Adipocyte (in vitro differentiated cells): Measurements from ENCODE around the gene SPRN.

Experiments used
- DNase-seq: peaks from one replicate; pipeline ENCODE4 v3.0.0-alpha.2; 2015; ENCODE audit warnings: low read depth
- H3K27me3 ChIP-seq: replicated peaks from 2 replicates; pipeline ENCODE4 v1.7.0; 2013; ENCODE audit warnings: mild to moderate bottlenecking, low read length, moderate library complexity; ENCODE audit not compliant: control insufficient read depth, insufficient read depth
- H3K36me3 ChIP-seq: 2 replicates; pipeline ENCODE4 v1.7.0; 2013; ENCODE audit warnings: low read length, mild to moderate bottlenecking, moderate library complexity; ENCODE audit not compliant: control insufficient read depth, insufficient read depth, severe bottlenecking
- H3K4me1 ChIP-seq: 2 replicates; pipeline ENCODE4 v1.7.0; 2013; ENCODE audit warnings: mild to moderate bottlenecking, low read length, moderate library complexity; ENCODE audit not compliant: control insufficient read depth, insufficient read depth
- H3K4me3 ChIP-seq: 2 replicates; pipeline ENCODE4 v1.7.0; 2013; ENCODE audit warnings: mild to moderate bottlenecking, low read length, moderate library complexity
- H3K9ac ChIP-seq: 2 replicates; pipeline ENCODE4 v1.7.0; 2013; ENCODE audit warnings: mild to moderate bottlenecking, low read length, moderate library complexity
- H3K9me3 ChIP-seq: 2 replicates; pipeline ENCODE4 v1.7.0; 2013; ENCODE audit warnings: mild to moderate bottlenecking, low read length, moderate library complexity; ENCODE audit not compliant: control insufficient read depth

SPRN gene

DNA sequence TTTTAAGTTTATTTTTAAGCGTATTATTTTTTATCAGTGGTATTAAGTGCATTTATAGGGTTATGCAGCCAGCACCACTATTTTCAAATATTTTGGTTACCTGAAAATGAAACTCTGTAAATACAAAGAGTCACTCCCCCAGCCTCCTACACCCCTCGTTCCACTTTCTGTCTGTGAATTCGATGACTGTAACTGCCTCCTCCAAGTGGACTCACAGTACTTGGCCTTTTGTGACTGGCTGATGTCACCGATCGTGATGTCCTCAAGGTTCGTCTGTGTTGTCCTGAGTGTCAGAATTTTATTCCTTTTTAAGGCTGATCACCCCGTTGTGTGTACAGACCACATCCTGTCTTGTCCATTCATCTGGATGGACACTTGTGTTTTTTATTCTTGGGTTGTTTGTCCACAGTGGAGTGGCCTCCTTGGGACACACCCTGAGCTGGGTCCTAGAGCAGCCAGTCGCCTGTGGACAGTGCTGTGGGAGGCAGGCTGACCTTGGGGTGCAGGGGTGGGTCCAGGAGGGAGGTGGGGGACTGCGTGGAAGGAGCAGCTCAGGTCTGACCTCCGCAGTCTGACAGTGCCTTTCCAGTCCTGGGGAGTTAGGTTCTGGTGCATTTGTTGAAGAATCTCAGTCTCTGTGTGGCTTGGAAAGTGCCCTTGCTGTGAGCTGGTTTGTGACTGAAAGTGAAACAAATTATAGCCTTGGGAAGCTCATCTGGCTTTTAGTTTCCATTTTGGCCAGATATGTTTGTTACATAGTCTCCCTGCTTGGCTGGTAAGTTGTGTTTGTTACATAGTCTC, 23.6 kb downstream of the SPRN start:
- Histone ChIP-seq H3K36me3 (peaks cover 70% of the 10 kb centered on the region), H3K4me1 (peaks cover 10% of the 10 kb centered on the region), H3K9me3 (no peaks in the 10 kb centered on the region), H3K27me3 (no peaks in the 10 kb centered on the region), H3K4me3 (no peak overlapping the region), H3K9ac (no peak overlapping the region)
- DNase-seq = no peak

DNA sequence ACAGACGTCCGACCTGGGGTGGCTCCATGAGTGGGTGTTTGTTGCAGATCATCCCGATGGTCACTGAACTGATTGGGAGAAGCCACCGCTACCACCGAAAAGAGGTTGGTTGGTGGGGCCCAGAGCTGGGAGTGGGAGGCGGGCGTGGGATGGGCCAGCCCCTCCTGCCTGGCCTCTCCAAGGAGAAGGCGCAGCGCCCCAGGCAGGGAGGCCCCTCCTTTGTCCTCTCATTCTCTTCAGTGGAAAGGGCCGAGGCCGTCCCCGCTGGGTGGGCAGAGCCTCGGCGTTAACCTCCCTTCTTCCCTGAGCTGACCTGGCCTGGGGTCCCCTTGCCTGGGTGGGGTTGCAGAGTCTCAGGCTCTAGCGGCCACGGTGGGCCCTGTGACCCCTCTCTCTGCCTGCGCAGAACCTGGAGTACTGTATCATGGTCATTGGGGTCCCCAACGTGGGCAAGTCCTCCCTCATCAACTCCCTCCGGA, 25.3 kb downstream of the SPRN start:
- no peaks in the 10 kb centered on the region for H3K27me3 ChIP-seq
- DNase-seq = no peak
- no peak overlapping the region for H3K4me3 ChIP-seq
- peaks cover 14% of the 10 kb centered on the region for H3K4me1 ChIP-seq
- no peaks in the 10 kb centered on the region for H3K9me3 ChIP-seq
- peaks cover 59% of the 10 kb centered on the region for H3K36me3 ChIP-seq
- no peak overlapping the region for H3K9ac ChIP-seq

DNA sequence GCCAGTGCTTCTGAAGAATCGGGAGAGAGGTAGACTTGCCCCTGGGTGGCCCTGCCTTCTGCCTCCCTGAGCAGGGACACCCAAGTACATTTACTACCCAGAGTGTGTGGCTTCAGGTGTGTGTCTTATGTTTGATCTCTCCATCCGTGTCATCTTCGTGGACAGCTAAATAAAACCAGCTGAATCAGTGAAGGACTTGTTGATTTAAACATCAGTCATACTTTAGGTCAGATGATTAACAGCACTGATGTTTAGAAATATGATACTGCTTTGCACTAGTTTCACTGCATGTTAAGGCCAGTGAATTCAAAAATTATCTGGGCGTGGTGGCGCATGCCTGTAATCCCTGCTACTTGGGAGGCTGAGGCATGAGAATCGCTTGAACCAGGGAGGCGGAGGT, 26.5 kb downstream of the SPRN start:
- DNase-seq = no peak
- Histone ChIP-seq H3K9me3 (no peaks in the 10 kb centered on the region), H3K9ac (no peak overlapping the region), H3K4me1 (peaks cover 13% of the 10 kb centered on the region), H3K36me3 (peaks cover 51% of the 10 kb centered on the region), H3K4me3 (no peak overlapping the region), H3K27me3 (no peaks in the 10 kb centered on the region)

DNA sequence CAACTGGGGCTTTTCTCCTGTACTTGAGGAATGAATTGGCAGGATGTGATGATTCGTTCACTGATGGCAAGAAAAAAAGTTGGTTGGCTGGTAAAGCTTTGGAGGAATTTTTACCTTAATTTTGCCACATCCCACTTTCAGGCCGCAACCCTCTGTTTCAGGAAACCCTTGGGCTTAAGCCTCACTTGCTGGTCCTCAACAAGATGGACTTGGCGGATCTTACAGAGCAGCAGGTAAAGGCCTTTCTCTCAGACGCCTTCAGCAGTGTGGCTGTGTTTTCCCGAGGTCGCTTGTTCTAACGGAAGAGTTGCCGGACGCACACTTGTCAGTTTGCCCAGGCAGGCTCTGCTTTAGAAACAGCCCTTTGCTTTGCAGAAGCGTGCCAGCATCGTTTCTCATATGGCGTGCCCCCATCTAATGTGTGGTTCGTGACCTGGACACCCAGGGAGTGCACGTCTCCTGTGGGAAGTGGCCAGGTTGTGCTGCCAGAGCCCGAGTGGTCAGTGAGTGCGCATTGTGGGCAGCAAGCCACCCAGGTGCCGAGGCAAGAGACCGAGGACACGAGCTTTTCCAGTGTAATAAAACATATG, 28.3 kb downstream of the SPRN start:
- no peak for DNase-seq
- peaks cover 35% of the 10 kb centered on the region for H3K36me3 ChIP-seq
- H3K4me3 ChIP-seq = no peak overlapping the region
- peaks cover 13% of the 10 kb centered on the region for H3K4me1 ChIP-seq
- no peaks in the 10 kb centered on the region for H3K9me3 ChIP-seq
- H3K9ac ChIP-seq = no peak overlapping the region
- H3K27me3 ChIP-seq = no peaks in the 10 kb centered on the region

DNA sequence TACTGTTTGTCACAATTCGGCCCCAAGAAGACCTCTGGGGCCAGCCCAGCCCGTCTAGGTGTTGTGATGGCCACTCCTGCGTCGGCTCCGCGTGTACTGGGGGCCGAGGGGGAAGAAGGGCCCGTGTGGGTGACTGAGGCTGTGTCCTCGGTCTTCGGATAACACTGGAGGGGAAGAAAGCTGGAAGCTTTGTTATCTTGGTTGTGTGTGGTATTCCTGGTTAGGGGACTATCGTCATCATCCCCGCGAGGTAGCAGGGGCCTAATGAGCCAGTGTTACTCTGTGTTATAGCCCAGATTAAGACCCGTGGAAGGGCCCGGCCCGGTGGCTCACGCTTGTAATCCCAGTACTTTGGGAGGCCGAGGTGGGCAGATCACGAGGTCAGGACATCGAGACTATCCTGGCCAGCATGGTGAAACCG, 29.6 kb downstream of the SPRN start:
- Histone ChIP-seq H3K9me3 (no peaks in the 10 kb centered on the region), H3K4me3 (peak overlapping the region; percentile 89), H3K27me3 (no peaks in the 10 kb centered on the region), H3K9ac (peak overlapping the region; percentile 94), H3K4me1 (peaks cover 13% of the 10 kb centered on the region), H3K36me3 (peaks cover 28% of the 10 kb centered on the region)
- no peak for DNase-seq

DNA sequence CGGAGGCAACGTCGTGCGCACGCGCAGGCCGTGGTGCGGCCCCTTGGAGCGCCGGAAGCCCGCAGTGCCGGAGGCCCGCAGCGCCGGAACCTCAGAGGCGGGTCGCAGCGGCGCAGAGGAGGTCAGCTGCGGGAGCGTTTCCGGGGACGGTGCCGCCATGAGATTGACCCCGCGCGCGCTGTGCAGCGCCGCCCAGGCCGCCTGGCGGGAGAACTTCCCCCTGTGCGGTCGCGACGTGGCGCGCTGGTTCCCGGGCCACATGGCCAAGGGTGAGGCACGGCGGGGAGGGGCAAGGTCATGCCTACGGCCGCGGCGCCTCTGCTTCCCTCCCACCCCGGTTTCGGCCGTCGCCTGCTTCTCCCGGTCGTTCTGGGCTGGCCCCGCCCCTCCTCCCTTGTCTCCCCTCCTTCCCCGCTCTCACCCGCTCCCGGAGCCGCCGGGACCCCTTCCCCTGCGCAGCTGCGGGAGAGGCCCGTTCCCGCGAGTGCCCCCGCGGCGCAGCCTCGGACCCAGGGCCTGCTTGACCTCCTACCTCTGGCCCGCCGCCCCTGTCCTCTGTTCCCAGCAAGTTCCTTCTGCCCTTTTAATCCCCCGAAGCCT, 30.3 kb downstream of the SPRN start, which contains the start of gene MTG1:
Gene MTG1, plus strand, starts transcription at position 94 of the 600 bp plus-strand sequence. Its CDS starts 64 bp downstream, at position 158.
- Histone ChIP-seq H3K9me3 (no peaks in the 10 kb centered on the region), H3K36me3 (peaks cover 22% of the 10 kb centered on the region), H3K4me1 (peaks cover 13% of the 10 kb centered on the region), H3K4me3 (peak within 1 kb of the TSS; percentile 89), H3K9ac (peak within 1 kb of the TSS; percentile 94), H3K27me3 (no peaks in the 10 kb centered on the region)
- peak; percentile 98 for DNase-seq

DNA sequence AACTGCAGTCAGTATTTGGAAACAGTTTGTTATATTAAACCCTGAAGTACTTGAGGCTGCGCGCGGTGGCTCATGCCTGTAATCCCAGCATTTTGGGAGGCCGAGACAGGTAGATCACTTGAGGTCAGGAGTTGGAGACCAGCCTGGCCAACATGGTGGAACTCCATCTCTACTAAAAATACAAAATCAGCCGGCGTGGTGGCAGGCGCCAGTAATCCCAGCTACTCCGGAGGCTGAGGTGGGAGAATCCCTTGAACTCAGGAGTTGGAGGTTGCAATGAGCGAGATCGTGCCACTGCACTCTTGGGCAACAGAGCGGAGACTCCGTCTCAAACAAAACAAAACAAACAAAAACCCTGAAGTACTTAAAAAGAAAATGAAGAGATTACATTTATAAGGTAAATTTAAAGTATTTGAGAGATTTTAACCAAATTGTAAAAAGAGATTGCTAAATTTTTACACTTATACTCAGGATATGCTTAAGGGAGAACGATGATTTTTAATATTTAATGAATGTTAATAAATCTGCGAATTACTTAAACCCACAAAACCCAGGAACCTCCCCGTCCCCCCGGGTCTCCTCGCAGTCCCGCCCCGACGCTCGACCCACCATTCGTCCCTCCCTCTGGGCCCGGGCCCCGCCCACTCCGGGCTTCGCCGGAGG, 30.9 kb downstream of the SPRN start:
- H3K4me3 ChIP-seq = peak overlapping the region; percentile 89
- no peaks in the 10 kb centered on the region for H3K9me3 ChIP-seq
- DNase-seq = no peak
- peak overlapping the region; percentile 94 for H3K9ac ChIP-seq
- no peaks in the 10 kb centered on the region for H3K27me3 ChIP-seq
- peaks cover 16% of the 10 kb centered on the region for H3K36me3 ChIP-seq
- H3K4me1 ChIP-seq = peaks cover 13% of the 10 kb centered on the region

DNA sequence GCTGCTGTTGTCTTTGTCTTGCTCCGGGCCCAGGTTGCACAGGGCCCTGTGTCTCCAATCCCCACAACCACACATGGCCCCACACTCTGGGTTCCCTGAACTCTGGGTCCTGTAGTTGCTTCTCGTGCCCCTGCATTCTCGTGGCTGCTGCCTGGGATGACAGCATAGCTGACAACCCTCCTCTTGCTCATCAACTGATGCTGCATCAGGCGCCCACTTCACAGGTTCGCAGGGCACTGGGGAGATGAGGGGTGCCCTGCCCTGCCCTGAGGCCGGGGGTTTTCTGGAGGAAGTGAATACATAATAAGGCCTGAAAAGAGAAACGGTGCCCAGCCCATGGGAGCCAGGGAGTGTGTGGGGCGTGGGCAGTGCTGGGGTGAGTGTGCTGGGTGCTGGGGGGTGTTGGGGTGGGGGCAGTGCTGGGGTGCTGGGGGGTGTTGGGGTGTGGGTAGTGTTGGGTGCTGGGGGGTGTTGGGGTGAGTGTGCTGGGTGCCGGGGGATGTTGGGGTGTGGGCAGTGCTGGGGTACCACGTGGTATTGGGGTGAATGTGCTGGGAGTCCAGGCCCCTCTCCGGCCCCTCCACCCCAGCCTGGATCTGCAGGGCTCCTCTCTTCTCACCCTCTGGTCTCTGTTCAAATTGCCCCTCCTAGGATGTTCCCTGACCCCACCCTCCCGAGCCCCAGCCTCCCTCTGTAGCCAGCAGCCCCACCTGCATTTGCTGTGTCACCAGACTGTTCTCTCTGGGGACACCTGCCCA, 32.5 kb downstream of the SPRN start:
- Histone ChIP-seq H3K9ac (no peak overlapping the region), H3K9me3 (no peaks in the 10 kb centered on the region), H3K4me1 (peaks cover 13% of the 10 kb centered on the region), H3K27me3 (no peaks in the 10 kb centered on the region), H3K4me3 (no peak overlapping the region), H3K36me3 (peaks cover 10% of the 10 kb centered on the region)
- DNase-seq = no peak

DNA sequence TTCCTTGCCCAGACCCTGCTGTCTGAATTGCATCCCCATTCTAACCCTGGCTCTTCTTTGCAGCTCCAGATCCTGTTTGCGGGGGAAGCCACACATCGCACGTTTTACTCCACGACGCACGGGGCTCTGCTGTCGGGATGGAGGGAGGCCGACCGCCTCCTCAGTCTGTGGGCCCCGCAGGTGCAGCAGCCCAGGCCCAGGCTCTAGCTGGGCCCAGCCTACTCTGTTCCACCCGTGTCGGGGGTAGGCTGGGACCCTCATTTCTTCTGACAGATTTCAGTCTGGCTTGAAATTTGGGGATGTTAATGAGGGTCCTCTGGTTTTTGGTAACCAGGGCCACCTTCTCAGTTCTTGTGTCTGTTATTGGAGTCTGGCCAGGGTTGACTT, 33.2 kb downstream of the SPRN start:
- H3K4me3 ChIP-seq = no peak overlapping the region
- no peak for DNase-seq

DNA sequence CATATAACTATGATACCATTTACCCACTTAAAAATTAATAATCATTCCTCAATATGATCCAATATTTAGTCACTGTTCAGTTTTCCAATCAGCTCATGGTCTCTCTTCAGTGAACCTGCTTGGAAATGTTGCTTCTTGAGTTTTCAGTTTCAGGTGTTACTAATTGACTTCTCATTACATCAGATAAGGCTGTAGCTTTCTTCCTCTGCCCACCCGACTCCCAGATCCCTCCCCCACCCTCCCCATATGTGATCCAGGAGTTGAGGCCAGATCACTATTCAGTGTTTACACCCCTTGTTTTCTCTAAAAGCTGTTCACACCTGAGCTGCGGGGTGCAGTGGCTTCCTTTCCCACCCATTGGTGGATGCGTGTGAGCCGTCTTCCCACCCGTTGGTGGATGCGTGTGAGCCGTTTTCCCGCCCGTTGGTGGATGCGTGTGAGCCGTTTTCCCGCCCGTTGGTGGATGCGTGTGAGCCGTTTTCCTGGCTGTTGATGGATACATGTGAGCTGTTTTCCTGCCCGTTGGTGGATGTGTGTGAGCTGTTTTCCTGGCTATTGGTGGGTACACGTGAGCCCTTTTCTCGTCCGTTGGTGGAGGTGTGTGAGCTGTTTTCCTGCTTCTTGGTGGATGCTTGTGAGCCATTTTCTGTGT, 33.7 kb downstream of the SPRN start:
- H3K9me3 ChIP-seq = no peaks in the 10 kb centered on the region
- no peak overlapping the region for H3K9ac ChIP-seq
- H3K4me1 ChIP-seq = peaks cover 13% of the 10 kb centered on the region
- no peak for DNase-seq
- no peak overlapping the region for H3K4me3 ChIP-seq
- no peaks in the 10 kb centered on the region for H3K36me3 ChIP-seq
- H3K27me3 ChIP-seq = no peaks in the 10 kb centered on the region

More for the DNA sequence above, 33.2 kb downstream of the SPRN start:
- H3K4me1 ChIP-seq = peaks cover 13% of the 10 kb centered on the region
- peaks cover 4% of the 10 kb centered on the region for H3K36me3 ChIP-seq
- no peaks in the 10 kb centered on the region for H3K27me3 ChIP-seq
- H3K9ac ChIP-seq = no peak overlapping the region
- H3K9me3 ChIP-seq = no peaks in the 10 kb centered on the region
